ENCODE measurements around the gene ZNF726.
"Not testable (repeated sequence)": the region's sequence is repeated elsewhere in the genome, so short reads cannot be mapped to it uniquely, and the experiment has no call there.

Gene ZNF726

DNA sequence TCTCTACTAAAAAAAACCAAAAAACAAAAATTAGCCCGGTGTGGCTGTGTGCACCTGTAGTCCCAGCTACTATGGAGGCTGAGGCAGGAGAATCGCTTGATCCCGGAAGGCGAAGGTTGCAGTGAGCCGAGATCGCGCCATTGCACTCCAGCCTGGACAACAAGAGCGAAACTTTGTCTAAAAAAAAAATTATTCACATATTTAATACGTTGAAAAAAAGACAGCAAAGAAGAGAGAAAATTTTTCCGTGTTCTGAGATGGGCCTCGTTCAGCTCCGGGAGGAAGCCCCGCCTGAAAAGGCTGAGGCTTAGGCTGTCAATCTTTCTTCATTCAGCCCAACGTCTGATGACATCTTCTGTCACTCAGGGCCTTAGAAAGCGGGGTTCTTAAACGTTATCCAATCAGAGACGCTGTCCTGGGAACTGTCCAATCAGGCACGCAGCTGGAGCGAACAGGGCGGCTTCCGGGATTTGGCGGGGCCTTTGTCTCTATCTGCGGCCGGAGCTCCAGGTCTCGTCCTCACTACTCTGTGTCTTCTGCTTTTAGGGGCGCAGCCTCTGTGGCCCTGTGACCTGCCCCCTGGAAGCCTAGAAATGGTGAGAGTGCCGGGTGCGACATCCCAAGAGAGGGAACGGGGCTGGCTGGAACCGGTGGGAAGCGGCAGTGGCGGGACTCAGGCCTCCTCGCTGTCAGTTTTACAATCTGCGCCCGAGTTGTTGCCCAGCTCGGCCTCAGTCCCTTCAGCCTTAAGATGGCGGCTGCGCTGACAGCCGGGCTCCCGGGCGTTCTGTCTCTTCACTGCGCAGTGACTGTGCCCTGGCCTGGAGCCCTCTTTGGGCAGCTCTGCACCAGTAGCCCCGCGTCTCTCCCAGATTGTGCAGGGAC lies at the start of gene ZNF726:
ZNF726 (plus strand) TSS at position 485 of the 885 bp plus-strand sequence; CDS start at position 594, 109 bp downstream.
- DNase-seq: peak; percentile 95

GRCh38 chr19:23867895-23868294 lies 46.8 kb upstream of the ZNF726 start:
- DNase-seq: no peak

- DNase-seq: no peak
Observed at GRCh38 chr19:23868630-23869029, 46.1 kb upstream of the ZNF726 start.

- no peak for DNase-seq
Observed at GRCh38 chr19:23872282-23872919, 42.3 kb upstream of the ZNF726 start.

GRCh38 chr19:23876261-23876660 lies 38.4 kb upstream of the ZNF726 start:
- no peak for DNase-seq

DNA sequence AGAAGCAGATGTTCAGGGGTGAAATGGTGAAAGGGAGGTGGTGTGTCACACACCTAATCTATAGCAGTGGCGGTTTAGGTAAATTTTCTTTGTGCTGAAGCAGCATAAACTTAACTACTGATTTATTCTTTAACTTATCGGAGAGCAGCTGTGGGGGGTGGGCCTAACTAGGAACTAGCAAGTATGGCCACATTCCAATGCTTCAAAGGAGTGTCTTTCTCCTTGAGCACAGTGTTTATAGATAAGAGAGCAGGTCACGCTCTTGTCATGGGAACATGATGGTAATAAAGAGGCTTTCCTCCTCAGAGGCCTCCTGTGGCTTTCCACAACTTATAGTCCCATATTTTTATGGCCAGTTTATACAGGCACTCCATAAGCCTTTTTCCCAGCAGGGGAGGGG lies 37.9 kb upstream of the ZNF726 start:
- DNase-seq: not testable (repeated sequence)

GRCh38 chr19:23882493-23882892 lies 32.2 kb upstream of the ZNF726 start:
- no peak for DNase-seq

GRCh38 chr19:23884363-23884762 lies 30.3 kb upstream of the ZNF726 start:
- DNase-seq: no peak

DNA sequence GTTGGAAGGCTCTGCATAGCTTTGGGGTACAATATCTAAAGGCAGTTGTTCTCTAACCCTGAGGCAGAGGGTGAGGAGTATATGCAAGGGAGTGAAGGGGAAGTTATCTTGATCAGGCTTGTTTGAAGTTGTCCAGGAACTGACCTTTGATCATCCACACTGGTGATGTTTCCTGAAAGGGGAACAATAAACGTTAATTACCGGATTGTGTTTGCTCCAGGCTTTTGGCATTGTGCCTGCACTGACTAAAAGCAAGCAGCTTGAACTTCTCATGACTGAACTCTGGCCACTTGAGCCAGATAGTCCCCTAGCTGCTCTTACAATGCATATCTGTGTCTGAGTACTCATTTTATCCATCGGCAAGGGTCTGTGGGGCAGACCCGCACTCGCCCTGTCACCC lies 27.0 kb upstream of the ZNF726 start:
- peak; percentile 6 for DNase-seq

GRCh38 chr19:23896096-23896495 lies 18.6 kb upstream of the ZNF726 start:
- DNase-seq: not testable (repeated sequence)

DNA sequence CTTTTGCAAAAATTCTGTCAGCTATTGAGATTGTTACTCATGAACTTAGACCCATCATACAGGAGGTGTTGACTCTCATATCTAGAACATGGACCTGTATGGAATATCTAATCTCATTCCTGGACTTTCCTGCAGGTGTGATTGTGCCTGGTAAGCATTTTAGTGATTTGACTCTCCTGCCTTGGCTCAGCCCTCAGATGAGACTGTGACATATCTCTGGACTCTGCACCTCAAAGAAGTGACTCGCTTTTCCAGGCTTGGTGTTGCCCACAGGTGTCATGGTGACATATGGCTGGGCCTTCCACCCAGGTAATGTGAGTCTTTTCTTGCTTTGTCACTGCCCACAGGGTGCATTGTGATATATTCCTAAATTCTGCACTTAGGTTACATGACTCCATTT lies 17.8 kb upstream of the ZNF726 start:
- DNase-seq: no peak

DNA sequence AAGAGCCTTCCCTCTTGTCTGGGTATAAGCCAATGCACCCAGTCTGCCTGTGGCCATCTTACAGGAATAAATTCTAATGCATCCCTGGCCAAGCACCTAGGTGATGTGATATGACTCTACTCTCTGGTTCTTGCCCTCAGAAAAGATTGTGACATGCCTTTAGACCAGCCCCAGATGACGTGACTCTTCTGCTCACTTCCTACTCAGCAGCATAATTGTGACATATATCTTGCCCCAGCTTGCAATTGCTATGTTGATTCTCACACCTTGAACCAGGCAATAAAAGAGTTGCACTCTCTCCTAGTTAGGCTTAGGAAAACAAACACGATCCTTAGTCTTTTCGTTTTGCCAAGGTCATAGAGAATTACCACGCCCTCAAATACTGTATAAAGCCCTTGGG lies 13.3 kb upstream of the ZNF726 start:
- DNase-seq: no peak

GRCh38 chr19:23904406-23904805 lies 10.3 kb upstream of the ZNF726 start:
- DNase-seq: no peak

- no peak for DNase-seq
Observed at GRCh38 chr19:23905771-23906170, 8.9 kb upstream of the ZNF726 start.

GRCh38 chr19:23906835-23907234 lies 7.9 kb upstream of the ZNF726 start:
- no peak for DNase-seq

GRCh38 chr19:23908165-23908564 lies 6.5 kb upstream of the ZNF726 start:
- no peak for DNase-seq

DNA sequence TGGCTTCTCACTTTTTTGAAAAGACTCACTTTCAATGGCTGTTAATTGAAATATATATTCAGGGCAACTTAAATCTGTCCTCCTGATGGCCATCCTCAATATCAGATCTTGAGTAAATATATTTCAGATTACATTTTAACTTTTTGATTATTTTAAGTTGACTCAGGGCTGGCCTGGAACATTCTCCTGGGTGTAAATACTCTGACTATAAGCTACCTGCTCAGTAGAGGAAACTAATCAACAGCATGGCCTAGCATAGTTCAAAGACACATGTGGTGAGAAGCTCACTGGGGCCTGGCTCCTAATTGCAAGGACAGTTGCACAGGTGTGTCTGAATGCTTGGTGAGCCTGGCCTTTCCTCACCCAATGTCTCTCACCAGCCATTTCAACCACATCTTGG lies 5.5 kb upstream of the ZNF726 start:
- no peak for DNase-seq

DNA sequence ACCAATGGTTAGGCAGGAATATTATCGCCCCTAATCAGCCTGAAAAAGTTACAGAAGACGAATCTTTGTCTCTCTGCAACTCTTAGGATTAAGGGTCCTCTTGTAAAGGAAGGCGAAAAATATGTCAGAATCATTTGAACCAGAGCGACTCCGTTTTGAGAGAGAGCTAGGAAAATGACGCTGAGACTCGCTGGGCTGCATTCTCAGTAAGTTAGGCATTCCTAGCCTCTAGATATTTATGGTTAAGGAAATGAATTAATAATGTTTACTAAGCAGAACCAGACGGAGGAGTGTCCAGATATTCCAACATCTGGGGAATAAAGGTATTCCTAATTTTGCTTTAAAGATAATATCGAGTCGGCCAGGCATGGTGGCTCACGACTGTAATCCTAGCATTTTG lies 755 bp upstream of the ZNF726 start:
- DNase-seq: no peak

- no peak for DNase-seq
Observed at GRCh38 chr19:23916991-23917390, 2.3 kb downstream of the ZNF726 start.

GRCh38 chr19:23917856-23918255 lies 3.2 kb downstream of the ZNF726 start:
- DNase-seq: peak; percentile 66

DNA sequence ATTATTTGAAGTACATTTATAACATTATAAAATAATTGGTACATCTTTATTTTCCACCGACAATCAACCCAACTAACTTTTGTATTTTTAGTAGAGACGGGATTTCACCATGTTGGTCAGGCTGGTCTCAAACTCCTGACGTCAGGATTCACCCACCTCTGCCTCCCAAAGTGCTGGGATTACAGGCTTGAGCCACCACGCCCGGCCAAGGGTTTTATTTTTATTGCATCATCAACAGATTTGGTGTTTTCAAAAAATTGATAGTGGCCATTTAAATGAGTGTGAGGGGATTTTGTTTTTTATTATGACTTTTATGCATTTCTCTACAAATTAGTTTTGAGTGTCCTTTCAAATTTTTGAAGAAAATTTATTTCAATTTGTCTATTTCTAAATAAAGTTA lies 10.6 kb downstream of the ZNF726 start:
- DNase-seq: no peak

DNA sequence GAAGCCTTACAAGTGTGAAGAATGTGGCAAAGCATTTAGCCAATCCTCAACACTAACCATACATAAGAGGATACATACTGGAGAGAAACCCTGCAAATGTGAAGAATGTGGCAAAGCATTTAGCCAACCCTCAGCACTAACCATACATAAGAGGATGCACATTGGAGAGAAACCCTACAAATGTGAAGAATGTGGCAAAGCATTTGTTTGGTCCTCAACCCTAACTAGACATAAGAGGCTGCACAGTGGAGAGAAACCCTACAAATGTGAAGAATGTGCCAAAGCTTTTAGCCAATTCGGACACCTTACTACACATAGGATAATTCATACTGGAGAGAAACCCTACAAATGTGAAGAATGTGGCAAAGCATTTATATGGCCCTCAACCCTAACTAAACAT lies 18.2 kb downstream of the ZNF726 start:
- no peak for DNase-seq

DNA sequence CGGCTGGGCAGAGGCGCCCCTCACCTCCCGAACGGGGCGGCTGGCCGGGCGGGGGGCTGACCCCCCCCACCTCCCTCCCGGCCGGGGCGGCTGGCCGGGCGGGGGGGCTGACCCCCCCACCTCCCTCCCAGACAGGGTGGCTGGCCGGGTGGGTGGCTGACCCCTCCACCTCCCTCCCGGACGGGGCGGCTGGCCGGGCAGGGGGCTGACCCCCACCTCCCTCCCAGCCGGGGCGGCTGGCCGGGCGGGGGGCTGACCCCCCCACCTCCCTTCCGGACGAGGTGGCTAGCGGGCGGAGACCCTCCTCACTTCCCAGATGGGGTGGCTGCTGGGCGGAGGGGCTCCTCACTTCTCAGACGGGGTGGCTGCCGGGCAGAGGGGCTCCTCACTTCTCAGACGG lies 22.3 kb downstream of the ZNF726 start:
- not testable (repeated sequence) for DNase-seq

GRCh38 chr19:23943411-23943810 lies 28.7 kb downstream of the ZNF726 start:
- DNase-seq: no peak

Measured in NCI-H510A treated with DMSO at 0.1 percent for 48 hours (cell line).